NCI-H510A treated with DMSO at 0.1 percent for 48 hours (cell line): ENCODE results near the gene GPC3.
"Not testable (repeated sequence)": the region's sequence is repeated elsewhere in the genome, so short reads cannot be mapped to it uniquely, and the experiment has no call there.

Experiments
- DNase-seq: peaks from one replicate; lab custom pipeline; 2025; lab: John Stamatoyannopoulos, UW

Gene GPC3

GRCh38 chrX:133555782-133556458, 429.5 kb downstream of the GPC3 start:
- DNase-seq: no peak

- no peak for DNase-seq
Observed at GRCh38 chrX:133550665-133551485, 434.5 kb downstream of the GPC3 start.

GRCh38 chrX:133549295-133549933, 436.0 kb downstream of the GPC3 start:
- no peak for DNase-seq

GRCh38 chrX:133546441-133546840, 439.0 kb downstream of the GPC3 start:
- no peak for DNase-seq

- no peak for DNase-seq
Observed at GRCh38 chrX:133544778-133545177, 440.6 kb downstream of the GPC3 start.

GRCh38 chrX:133544115-133544514, 441.3 kb downstream of the GPC3 start:
- DNase-seq: no peak

GRCh38 chrX:133543654-133544053, 441.7 kb downstream of the GPC3 start:
- DNase-seq: no peak

GRCh38 chrX:133542476-133542875, 442.9 kb downstream of the GPC3 start:
- no peak for DNase-seq

GRCh38 chrX:133541021-133541420, 444.4 kb downstream of the GPC3 start:
- DNase-seq: no peak

GRCh38 chrX:133538148-133538547, 447.2 kb downstream of the GPC3 start:
- peak; percentile 18 for DNase-seq

GRCh38 chrX:133537142-133537541, 448.3 kb downstream of the GPC3 start:
- no peak for DNase-seq

GRCh38 chrX:133535066-133535465, 450.3 kb downstream of the GPC3 start:
- DNase-seq: no peak

GRCh38 chrX:133534172-133534571, 451.2 kb downstream of the GPC3 start:
- no peak for DNase-seq

- DNase-seq: no peak
Observed at GRCh38 chrX:133533249-133533648, 452.1 kb downstream of the GPC3 start.

- DNase-seq: no peak
Observed at GRCh38 chrX:133530960-133531359, 454.4 kb downstream of the GPC3 start.

- no peak for DNase-seq
Observed at GRCh38 chrX:133529578-133529977, 455.8 kb downstream of the GPC3 start.

- no peak for DNase-seq
Observed at GRCh38 chrX:133527825-133528224, 457.6 kb downstream of the GPC3 start.

- DNase-seq: no peak
Observed at GRCh38 chrX:133527415-133527814, 458.0 kb downstream of the GPC3 start.

GRCh38 chrX:133526773-133527172, 458.6 kb downstream of the GPC3 start:
- not testable (repeated sequence) for DNase-seq

- no peak for DNase-seq
Observed at GRCh38 chrX:133523526-133523925, 461.9 kb downstream of the GPC3 start.

GRCh38 chrX:133523081-133523487, 462.3 kb downstream of the GPC3 start:
- peak; percentile 30 for DNase-seq

- DNase-seq: no peak
Observed at GRCh38 chrX:133516686-133517085, 468.7 kb downstream of the GPC3 start.

- DNase-seq: no peak
Observed at GRCh38 chrX:133514486-133514885, 470.9 kb downstream of the GPC3 start.
